ENCODE results near the gene PWWP2B. TPM values are rescaled to one million over a fixed set of nuclear protein-coding genes. Genes with fewer than 3 reads are reported as not detected.

PWWP2B gene
- total RNA-seq, 2 experiments from 2014 or later = 5.5 to 6.3 TPM

DNA sequence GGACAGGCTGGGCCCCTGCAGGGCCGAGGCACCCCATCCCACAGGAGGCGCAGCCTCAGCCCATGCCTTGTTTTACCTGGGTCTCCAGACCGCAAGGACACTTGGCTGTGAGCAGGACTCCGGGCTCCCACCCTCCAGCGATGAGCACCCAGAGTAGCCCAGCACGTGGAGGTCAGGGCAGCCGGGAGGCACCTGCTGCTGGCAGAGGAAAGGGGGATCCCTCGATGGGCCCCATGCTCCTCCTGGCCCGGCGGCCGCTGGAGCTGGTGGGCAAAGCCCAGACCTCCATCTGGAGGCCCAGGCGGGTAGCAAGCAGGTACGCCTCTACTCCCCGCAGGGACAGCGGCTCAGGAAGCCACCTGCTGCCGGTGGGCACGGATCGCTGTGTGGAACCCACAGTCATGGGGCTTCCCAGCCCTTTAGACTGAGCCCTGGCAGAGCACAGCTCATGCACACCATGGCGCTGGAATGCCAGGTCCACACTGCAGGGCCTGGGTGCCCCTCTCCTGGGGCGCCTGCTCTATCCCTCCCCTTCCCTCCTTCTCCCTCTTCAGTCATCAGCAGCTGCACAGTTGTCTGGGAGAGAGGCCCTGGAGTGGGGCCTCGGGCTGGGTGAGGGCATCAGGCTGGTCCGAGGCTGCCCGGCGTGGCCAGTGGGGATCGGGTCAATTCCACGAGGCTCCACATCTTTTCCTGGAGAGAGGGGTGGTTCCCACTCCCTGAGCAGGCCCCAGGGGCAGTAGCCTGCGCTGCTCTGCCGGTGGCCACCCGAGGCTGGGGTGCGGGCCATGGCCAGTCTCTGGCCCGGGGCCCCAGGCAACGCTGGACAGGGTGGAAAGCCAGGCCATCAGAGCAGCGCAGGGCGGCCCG lies 65.7 kb downstream of the PWWP2B start:
- H3K36me3 Mint-ChIP-seq (ENCODE audit: low read depth) = no peaks in the 10 kb centered on the region
- DNase-seq = no peak
- no peak overlapping the region for H3K27ac Mint-ChIP-seq
- no peaks in the 10 kb centered on the region for H3K4me1 Mint-ChIP-seq
- ChIA-PET POLR2A (no interaction called here), CTCF (no interaction called here)
- no peaks in the 10 kb centered on the region for H3K9me3 Mint-ChIP-seq
- H3K4me3 Mint-ChIP-seq = no peak overlapping the region
- H3K27me3 Mint-ChIP-seq = no peaks in the 10 kb centered on the region

DNA sequence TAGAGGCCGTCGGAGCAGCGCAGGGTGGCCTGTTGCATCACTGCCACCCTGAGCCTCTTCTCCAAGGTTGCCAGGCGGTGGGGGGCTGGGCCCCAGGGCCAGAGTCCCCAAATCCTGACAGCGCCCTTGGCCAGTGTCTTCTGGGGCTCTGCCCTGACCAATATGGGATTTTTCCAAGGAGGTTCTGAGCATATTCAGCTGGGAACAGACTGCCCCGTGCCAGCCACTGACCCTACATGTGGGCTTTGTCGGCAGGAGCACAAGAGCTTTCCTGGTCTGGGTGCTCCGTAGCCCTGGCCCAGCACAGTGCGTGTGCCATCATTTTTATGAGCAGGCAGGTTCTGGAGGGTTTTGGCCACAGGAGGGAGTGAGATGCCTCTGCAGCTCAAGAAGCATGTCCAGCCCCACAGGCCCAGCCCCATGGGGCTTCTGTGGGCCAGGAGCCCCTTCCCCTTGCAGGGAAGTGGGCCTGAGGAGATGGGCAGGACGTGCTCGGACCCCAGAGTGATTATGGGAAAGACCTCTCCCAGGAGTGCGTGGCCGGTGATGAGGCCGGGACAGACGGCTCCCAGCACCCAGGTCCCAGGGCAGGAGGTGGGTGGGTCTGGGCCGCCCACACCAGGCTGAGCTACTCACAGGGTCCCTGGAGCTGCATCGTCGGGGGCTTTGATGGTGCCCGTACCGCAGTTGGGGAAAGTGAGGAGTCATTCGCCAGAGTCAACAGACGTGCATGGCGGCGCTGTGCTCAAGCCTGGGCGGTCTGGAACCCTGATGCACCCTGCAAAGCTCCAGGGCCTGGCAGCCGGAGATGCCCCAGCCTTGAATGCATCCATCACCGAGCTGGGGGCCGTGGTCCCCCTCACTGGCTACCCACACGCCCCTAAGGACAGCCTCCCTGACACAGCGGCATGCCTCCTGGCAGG lies 66.6 kb downstream of the PWWP2B start:
- Mint-ChIP-seq H3K4me3 (no peak overlapping the region), H3K36me3 (ENCODE audit: low read depth) (no peaks in the 10 kb centered on the region), H3K9me3 (no peaks in the 10 kb centered on the region), H3K27me3 (no peaks in the 10 kb centered on the region), H3K27ac (no peak overlapping the region), H3K4me1 (no peaks in the 10 kb centered on the region)
- no peak for DNase-seq
- ChIA-PET CTCF (no interaction called here), POLR2A (no interaction called here)

DNA sequence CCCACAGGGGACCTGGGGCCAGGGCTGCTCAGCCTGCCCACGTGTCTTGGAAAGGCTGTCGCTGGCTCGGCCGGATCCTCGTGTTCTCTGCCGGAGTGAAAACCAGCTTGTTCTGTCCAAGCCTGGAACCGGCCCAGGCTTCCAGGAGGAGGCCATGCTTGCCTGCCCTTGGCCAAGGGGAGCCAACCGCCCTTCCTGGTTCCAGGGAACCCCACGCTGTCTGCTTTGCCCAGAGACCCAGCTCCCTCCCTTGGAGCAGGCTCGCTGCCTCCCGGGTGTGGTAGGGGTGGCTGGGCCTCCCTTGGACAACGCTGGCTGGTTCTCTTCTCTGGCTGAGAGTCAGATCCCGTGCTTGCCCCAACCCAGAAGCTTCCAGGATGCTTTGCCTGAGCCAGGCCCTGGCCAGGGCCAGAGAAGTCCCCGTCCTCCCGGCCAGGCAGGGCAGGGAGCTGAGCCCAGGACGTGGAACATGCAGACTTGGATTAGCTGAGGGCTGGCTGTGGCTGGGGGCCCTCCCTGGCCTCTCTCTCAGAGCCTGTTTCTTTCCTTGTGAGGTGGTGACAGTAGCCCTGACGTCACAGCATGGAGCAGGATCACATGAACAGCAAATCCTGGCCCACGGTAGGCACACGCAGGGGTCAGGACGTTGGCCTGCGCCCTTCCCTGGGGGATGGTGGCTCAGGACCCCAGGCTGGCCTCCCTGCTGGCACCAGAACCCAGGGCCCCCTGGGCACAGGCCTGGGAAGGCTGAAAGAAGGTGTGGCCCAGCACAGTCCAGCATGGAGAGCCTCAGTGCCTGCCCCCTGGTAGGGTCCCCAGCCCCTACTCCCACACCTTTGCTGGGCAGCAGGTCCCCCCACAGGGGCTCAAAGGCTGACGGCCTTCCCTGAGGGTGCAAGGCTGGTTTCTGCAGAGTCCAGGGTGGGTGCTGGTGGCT lies 67.5 kb downstream of the PWWP2B start:
- no peak for DNase-seq
- ChIA-PET CTCF (no interaction called here), POLR2A (no interaction called here)
- no peak overlapping the region for H3K27ac Mint-ChIP-seq
- H3K9me3 Mint-ChIP-seq = no peaks in the 10 kb centered on the region
- H3K27me3 Mint-ChIP-seq = peaks cover under 1% of the 10 kb centered on the region
- H3K36me3 Mint-ChIP-seq (ENCODE audit: low read depth) = no peaks in the 10 kb centered on the region
- H3K4me1 Mint-ChIP-seq = no peaks in the 10 kb centered on the region
- H3K4me3 Mint-ChIP-seq = no peak overlapping the region

GRCh38 chr10:132465193-132465888 lies 68.3 kb downstream of the PWWP2B start:
- Mint-ChIP-seq H3K27ac (no peak overlapping the region), H3K27me3 (peaks cover 2% of the 10 kb centered on the region), H3K9me3 (no peaks in the 10 kb centered on the region), H3K36me3 (ENCODE audit: low read depth) (no peaks in the 10 kb centered on the region), H3K4me3 (no peak overlapping the region), H3K4me1 (no peaks in the 10 kb centered on the region)
- DNase-seq = no peak
- ChIA-PET POLR2A (no interaction called here), CTCF (no interaction called here)

DNA sequence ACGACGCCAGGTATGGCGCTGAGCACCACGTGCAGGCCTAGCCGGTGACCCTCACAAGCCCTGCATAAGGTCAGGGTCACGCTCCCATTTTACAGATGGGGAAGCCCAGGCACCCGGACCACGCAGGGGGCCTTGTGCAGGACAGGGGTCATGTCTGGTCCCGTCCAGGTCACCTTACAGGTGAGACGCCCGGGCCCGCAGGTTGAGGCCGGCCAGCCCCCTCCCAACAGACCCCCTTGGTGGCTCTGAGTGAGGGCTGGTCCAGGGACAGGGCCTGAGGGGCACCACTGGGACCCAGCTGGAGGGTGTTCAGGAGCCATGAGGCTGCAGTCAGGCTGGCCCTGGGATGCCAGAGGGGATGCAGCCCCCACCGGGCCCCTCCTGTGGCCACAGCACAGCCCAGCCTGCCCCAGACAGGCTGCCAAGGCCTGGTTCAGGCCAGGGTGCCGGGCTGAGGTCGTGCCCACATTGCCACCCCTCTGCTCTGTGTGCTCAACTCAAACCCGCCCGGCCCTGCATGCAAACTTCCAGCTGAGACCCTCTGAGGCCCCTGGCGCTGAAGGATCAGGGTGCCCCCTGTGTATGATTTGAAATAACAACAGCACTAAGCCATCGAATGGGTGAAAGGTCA lies 69.0 kb downstream of the PWWP2B start:
- Mint-ChIP-seq H3K27me3 (peaks cover 5% of the 10 kb centered on the region), H3K9me3 (no peaks in the 10 kb centered on the region)
- POLR2A ChIA-PET = no interaction called here

GRCh38 chr10:132466520-132467463 lies 69.8 kb downstream of the PWWP2B start:
- CTCF ChIA-PET = no interaction called here
- no peaks in the 10 kb centered on the region for H3K4me1 Mint-ChIP-seq

More for the DNA sequence above, 69.0 kb downstream of the PWWP2B start:
- H3K4me3 Mint-ChIP-seq = no peak overlapping the region
- no peak overlapping the region for H3K27ac Mint-ChIP-seq
- no peaks in the 10 kb centered on the region for H3K4me1 Mint-ChIP-seq
- H3K36me3 Mint-ChIP-seq (ENCODE audit: low read depth) = no peaks in the 10 kb centered on the region
- CTCF ChIA-PET = no interaction called here
- DNase-seq = no peak

More at GRCh38 chr10:132466520-132467463, 69.8 kb downstream of the PWWP2B start:
- Mint-ChIP-seq H3K27me3 (peaks cover 5% of the 10 kb centered on the region), H3K4me3 (no peak overlapping the region), H3K27ac (no peak overlapping the region), H3K36me3 (ENCODE audit: low read depth) (no peaks in the 10 kb centered on the region), H3K9me3 (no peaks in the 10 kb centered on the region)
- POLR2A ChIA-PET = no interaction called here
- DNase-seq = no peak

Other genes starting within 250 kb of the PWWP2B start
- gene DPYSL4, start 210.3 kb upstream of the PWWP2B start, total RNA-seq = 1 to 10 TPM; 5.4 to 6.7 TPM
- 10 to 100 TPM; 17.4 to 18.2 TPM for gene STK32C, start 89.2 kb upstream of the PWWP2B start, total RNA-seq
- 1 to 10 TPM; 3.3 to 3.9 TPM for gene LRRC27, start 65.0 kb upstream of the PWWP2B start, total RNA-seq
- gene INPP5A, start 140.6 kb downstream of the PWWP2B start, total RNA-seq = 1 to 10 TPM; 9.3 to 9.5 TPM

Measured in activated CD4-positive, alpha-beta memory T cell treated with anti-CD3 and anti-CD28 coated beads, Interleukin-2, amount 10 ng/mL, durations not matched to agents 7 days and 5 days (primary cell).